GM18517 (cell line): ENCODE results near the gene OLFM3.

Experiments used
- ATAC-seq: cut with Tn5 transposase; IDR thresholded peaks from one replicate; pipeline ENCODE4 v1.9.1; 2021; ENCODE audit warnings: mild to moderate bottlenecking, moderate library complexity; ENCODE audit not compliant: unreplicated experiment

Gene OLFM3

DNA sequence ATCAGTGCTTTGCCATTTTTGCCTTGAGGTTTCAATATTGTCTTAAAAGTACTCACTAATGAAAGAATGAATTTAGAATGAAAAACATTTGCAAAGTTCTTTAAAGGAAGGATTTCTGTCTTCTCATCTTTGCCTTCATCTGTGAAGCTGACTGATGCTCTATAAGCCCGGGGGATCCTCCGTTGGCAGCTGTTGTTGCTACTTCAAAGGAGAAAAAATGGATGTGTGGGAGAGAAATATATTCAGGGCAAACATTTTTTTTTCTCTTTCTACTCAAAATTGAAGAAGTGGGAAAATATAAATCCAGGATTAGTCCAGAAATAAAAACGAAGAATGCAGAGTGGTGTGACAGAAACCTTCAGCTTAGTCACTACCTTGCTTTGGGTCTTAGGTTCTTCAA, 142.5 kb downstream of the OLFM3 start:
- no peak for ATAC-seq

DNA sequence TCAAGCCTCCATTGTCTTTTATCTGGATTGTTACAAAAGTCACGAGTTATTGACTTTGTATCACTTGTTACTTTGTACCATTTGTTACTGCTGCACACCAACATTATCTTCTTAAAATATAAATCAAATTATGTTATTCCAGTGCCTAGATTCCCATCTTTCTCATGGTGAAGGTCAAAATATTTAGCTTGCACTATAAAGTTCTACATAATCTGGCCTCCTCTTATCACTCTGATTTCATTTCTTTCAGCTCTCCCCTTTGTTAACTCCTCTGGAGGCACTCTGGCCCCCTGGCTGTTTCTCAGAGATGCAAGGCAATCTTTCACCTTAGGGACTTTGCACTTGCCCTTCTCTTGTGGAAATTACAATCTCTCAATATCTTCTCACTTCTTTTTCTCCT, 143.8 kb downstream of the OLFM3 start:
- ATAC-seq = no peak

DNA sequence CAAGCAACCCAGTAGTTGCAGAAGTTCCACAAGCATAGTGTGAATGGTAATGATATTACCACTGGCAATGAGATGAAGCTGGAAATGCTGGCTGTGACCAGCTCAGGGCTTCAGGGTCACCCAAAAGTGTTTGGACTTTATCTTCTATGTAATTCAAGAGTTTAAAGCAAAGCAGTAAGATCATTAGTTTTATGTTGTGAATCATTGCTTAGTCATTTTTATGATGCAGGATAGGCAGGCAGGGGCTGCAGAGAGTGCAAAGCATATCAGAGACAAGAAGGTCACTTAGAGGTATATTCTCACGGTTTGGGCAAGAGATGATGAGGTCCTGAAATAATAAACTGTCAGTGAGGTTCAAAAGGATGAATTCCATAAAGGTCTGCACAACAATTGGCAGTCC, 147.4 kb downstream of the OLFM3 start:
- no peak for ATAC-seq

DNA sequence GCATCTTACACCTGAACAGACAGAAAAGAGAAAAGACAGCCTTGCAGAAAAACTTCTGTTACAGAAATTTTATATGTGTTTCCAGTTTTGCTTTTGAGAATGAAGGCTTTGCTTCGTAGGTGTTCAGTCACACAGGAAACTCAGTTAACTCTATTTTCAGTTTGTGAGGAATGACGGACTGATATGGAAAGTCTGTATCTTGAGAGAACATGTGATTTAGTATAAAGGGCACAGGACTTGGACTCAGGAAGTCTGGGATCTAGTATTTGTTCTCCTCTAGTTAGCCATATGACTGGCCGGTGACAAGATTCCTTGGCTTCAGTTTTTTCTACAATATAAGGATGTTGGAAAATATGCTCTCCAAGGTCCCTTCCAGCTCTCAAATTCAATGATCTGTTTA, 149.1 kb downstream of the OLFM3 start:
- no peak for ATAC-seq

DNA sequence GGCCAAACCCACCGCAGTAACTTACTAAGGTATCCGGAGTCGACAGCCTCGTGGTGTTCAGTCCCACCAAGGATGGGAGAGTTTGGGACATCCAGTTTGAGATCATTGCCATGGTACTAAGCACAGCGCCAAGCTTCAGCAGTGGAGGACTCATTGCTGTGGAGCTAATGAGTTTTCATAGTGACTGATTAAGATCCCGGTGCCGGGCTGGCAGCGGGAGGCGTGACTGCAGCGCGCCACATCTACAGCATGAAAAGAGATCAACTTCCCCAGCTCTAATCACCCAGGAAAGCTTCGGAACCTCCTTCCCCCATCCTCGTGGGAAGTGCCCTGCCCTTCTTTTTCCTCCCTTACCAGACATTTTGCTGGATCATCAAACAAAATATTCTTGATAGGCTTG, 149.9 kb downstream of the OLFM3 start:
- ATAC-seq = no peak

DNA sequence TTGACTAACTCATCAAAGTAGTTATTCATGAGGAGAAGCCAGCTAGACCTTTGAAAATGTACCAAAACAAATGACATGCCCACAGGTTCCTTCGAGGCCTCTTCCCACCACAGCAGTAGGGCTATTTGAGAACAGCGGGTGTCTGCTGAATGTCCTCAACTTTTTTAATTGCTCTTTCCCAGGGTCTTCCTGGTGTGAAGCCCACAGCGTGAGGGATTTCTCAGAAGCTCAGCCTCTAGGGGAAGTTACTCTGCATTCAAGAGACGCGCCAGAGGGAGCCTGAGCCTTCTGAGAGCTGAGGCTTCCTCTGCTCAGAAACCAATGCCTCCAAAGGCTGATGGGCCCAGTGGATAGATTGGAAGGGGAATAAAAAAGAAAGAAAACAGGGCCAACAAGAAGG, 153.6 kb downstream of the OLFM3 start:
- ATAC-seq = no peak

DNA sequence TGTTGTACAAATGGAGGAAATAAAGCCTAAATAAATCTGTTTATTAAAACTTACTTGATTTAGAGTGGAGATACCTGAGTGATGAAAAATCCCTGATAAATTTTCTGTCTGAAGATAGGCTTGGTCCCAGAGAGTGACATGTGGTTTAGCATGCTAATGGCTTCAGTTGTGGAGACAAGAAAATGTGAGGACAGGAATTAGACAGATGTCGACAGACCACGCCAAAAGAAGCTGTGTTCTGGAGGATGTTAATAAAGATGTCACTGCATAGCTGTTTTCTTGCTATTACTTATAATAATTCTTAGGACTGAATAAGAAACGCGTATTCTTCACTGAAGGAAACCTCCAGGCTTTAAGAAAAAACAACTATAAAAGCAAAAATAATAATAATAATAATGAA, 154.9 kb downstream of the OLFM3 start:
- ATAC-seq = no peak

DNA sequence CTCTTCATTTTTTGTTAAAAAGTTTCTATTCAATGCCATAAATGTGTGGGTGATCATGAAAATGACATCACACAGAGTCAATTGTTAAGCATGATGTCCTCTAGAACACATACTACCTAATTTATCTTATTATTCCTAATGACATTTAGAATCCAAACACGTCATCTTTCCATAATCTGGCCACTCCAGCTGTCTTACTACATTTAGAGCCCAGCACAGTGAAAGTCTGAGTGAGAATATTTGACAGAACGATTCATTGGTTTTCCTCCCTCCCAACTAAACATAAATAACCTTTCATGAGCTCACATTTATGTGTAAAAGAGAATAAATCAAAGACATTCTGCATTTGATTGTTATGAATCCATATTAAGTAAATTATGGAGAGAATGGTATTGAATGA, 160.7 kb downstream of the OLFM3 start:
- ATAC-seq = no peak

DNA sequence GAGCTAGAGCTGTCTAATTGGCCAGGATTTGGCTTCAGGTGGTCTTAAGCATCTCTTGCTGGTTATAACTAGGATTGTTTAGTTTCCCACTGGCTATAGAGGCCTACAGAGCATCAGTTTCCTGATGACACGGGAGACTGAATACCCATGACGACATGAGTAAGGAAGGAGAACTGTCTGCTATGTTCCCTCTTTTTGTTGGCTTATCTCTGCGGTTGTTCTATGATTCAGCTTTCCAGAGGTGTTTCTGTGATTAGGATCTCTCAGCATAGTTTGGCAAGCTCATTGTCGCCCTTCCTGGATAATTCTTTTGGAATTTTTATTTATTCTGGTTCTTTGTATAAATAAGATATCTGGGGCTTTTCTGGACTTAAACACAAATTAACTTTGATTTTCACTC, 163.4 kb downstream of the OLFM3 start:
- ATAC-seq = no peak

DNA sequence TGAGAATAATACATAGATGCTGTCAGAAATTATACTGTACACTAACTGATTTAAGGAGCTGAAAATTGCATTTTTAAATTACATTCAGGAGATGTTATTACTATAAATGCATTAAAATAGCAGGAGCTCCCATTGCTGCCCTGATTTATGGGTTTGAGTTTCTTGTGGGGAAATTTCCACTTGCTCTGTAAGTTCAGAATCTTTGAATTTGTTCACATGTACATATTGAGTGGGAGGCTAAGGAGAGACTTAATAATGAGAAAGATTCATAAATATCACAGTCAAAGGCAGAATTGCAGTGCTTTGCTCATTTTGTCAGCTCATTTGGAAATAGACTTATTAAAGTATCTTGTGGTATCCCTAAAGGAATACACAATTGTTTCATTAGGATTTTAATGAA, 170.3 kb downstream of the OLFM3 start:
- no peak for ATAC-seq

DNA sequence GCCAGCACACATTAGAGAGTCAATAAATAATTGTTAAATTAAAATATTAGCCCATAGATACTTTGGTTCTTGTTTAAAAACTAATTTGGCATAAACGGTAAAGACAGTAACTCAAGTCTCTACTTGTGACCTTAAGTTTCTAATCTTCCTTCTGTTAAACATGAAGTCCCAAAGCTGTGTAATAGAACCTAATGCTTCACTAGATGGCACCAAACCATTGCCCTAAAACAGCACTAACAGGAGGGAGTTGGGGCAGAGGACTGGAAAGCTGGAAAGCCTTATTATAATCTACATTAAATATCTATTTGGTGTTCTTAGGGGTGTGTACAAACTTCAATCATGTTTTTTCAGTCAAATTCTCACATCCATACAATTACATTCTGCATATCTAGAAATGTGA, 176.7 kb downstream of the OLFM3 start:
- ATAC-seq = no peak

DNA sequence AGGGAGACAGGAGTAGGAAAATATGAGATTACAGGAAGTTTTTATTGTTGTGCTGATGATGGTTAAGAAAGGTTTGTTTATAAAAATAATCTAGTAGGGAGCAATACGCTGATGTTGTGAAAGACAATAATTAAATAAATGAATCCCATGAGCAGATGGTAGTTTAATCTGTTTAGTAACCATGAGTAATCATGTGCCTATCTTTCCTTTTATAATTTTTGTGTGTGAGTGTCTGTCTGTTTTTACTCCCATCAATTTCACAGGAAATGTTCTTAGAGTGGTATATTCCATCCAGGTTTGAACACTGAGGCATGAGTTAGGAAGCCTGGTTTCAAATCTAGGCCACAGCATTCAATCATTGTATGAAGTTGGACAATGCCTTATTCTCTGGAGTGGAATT, 180.5 kb downstream of the OLFM3 start:
- no peak for ATAC-seq

DNA sequence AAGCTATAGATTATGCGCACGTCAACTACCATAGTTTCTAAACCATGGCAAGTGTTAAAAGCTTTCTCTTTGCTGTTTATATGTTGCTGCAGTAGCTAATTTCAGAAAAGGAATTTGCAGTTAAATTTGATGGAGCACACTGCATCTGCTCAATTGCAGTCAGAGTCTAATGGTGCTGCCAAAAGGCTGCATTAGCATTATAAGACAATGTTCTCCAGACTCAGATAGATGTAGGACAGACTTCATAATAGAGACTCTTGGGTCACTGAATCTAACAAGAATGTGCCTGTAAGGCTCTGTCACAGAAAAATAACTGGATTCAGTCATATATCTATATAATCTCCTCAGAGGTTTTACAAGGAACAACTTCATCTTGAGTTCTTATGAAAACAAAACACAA, 198.3 kb downstream of the OLFM3 start:
- ATAC-seq = no peak

DNA sequence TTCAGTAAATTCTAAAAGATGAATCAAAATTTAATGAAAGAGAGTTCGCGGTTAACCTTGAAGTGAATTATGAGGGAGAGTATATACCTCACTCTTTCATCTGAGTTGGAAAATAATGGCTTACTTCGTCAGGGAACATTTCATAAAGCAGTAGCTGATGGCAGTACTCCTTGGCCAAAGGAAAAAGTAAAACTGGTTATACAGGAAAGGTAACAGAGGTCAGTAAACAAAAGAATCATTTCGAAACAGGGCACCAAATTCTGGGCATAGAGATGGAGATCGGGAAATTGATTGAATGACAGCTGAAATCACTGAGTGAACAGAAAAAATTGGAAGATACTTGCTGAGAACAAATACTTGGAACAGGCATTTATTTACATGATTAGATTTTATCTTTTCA, 199.0 kb downstream of the OLFM3 start:
- ATAC-seq = no peak

DNA sequence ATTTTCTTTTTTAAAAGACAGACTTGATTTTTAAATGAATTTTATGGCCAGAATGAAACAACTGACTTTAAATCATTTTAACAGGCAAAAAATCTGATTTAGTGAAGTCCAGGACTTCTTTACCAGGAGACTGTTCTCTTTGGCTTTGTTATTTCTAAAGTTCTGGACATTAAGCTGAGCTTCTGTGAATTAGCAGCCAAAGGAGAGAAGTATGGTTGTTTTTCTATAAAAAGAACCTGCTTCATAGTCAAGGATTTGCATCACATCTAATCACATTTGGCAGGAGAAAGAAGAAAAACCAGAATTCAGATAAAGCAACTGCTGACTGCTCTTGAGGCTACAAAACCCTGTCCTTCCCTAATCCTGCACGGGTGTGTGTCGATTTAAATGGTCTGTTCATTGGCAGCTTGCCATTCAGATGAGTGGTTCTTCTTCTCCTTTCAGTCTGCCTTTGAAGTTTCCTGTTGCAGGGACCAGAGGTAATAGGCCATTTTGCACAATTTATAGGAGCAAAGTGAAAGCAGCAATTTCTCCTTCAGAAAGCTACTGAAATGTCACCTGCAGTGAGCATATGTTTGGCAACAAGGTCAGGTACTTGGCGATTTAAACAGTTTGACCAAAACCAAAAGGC, 215.4 kb downstream of the OLFM3 start:
- ATAC-seq = no peak

DNA sequence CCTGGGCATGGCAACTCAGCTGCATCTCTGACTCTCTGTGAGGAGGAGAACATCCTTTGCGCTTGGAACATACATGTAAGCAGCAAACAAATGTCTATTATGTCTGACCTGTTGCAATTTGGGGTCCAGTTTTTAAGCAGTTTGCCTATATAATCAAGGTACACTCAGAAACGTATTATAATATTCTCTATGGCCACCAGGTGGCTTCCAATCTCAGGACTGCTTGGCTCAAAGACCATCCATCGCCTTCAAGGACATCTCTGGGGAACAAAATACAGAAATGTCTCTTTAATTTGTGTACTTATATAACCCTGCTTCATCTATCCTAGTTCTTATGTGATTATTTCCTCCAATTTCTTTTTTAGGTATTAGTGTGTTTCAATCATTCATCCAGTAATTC, 227.2 kb downstream of the OLFM3 start:
- peak; percentile 62 for ATAC-seq

DNA sequence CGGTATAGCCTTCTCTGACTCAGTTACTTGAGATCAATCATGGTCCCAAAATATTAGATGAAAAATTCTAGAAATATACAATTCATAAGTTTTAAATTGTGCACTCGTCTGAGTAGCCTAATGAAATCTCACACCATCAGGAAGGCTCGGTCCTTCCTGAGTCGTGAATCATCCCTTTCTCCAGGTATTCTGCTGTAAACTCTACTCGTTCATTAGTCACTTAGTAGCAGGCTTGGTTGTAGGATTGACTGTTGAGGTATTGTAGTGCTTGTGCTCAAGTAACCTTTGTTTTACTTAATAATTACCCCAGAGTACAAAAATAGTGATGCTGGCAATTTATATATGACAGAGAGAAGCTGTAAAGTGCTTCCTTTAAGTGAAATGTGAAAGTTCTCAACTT, 238.7 kb downstream of the OLFM3 start:
- no peak for ATAC-seq

DNA sequence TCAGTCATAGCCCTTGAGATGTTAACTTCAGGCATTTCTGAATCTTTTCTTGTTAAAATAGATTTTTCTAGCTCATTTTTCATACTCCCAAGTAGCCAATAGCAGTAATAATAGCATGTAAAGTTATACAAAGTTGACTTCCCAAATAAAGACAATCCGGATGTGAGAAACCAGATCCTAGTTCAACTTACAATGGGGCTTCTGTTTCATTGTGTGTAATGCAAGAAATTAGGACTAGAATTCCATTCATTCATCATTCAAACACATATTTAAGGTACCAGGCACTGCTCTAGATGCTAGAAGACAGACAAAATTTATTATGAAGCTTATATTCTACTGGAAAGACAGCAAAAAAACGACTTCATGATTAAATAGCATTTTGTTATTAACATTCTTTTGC, 240.3 kb downstream of the OLFM3 start:
- ATAC-seq = no peak
